B cell (primary cell): ENCODE data around the gene PITPNB. TPM values are rescaled to one million over a fixed set of nuclear protein-coding genes. Genes with fewer than 3 reads are reported as not detected.

ENCODE experiments used
- ATAC-seq: fragments of 200-7000 bp; cut with Tn5 transposase; one replicate; pipeline ENCODE4 v1.10.0; 2021; ENCODE audit warnings: low read depth, mild to moderate bottlenecking, moderate number of reproducible peaks, moderate library complexity
- CTCF ChIA-PET: fragments of 350-600 bp; sonication (Branson Sonifier 250); formaldehyde crosslinking; loops from one replicate; lab custom pipeline; 2021; ENCODE audit warnings: antibody characterized with exemption, inconsistent platforms; lab: Charles Lee
- POLR2A ChIA-PET: fragments of 350-600 bp; sonication (Branson Sonifier 250); formaldehyde crosslinking; loops from one replicate; lab custom pipeline; 2021; ENCODE audit warnings: antibody characterized with exemption; lab: Charles Lee
- DNase-seq: peaks from one replicate; pipeline ENCODE4 v3.0.0; 2013
- H2AFZ ChIP-seq: 2 replicates; pipeline ENCODE4 v1.6.1; 2012; ENCODE audit warnings: mild to moderate bottlenecking, low read depth, low read length; ENCODE audit not compliant: insufficient read depth, poor library complexity, severe bottlenecking
- H3K27ac ChIP-seq, 2 donors: 1 replicate in 1 of 2; 2 replicates in 1 of 2; pipeline ENCODE4 v1.5.1; 2012 to 2013; ENCODE audit warnings: low read length in 2 of 2, mild to moderate bottlenecking in 2 of 2, moderate library complexity in 1 of 2
- H3K27me3 ChIP-seq, 4 experiments: fragments of 200-600 bp in 1 of 4; sonication (generic) in 1 of 4; replicated peaks in 1 of 4; 1 replicate in 2 of 4; 2 replicates in 2 of 4; pipeline versions ENCODE4 v1.6.1 to v1.7.0; 2013 to 2016; ENCODE audit warnings: low read length in 3 of 4, mild to moderate bottlenecking in 2 of 4, mixed read lengths in 1 of 4, moderate library complexity in 1 of 4; ENCODE audit not compliant: insufficient read depth in 4 of 4, control insufficient read depth in 3 of 4; ENCODE audit errors: control extremely low read depth in 1 of 4
- H3K36me3 ChIP-seq, 2 experiments: replicated peaks in 1 of 2; 1 replicate in 1 of 2; 2 replicates in 1 of 2; pipeline versions ENCODE4 v1.6.1 to v1.7.1; 2013; ENCODE audit warnings: low read length in 1 of 2; ENCODE audit not compliant: insufficient read depth in 2 of 2, control insufficient read depth in 1 of 2; ENCODE audit errors: control extremely low read depth in 1 of 2, extremely low read depth in 1 of 2
- H3K4me1 ChIP-seq, 2 donors: fragments of 200-600 bp in 1 of 2; sonication (generic) in 1 of 2; 1 replicate in 1 of 2; 2 replicates in 1 of 2; pipeline versions ENCODE4 v1.5.1 to v1.6.1; 2013 to 2017; ENCODE audit warnings: low read length in 2 of 2; ENCODE audit not compliant: control insufficient read depth in 2 of 2, insufficient read depth in 2 of 2
- H3K4me2 ChIP-seq: replicated peaks from 2 replicates; pipeline ENCODE3; 2012; ENCODE audit warnings: mild to moderate bottlenecking, low read depth, low read length; ENCODE audit not compliant: poor library complexity, severe bottlenecking
- H3K4me3 ChIP-seq, 5 experiments: fragments of 200-600 bp in 1 of 5; sonication (generic) in 1 of 5; 1 replicate in 3 of 5; 2 replicates in 2 of 5; pipeline versions ENCODE4 v1.5.1 to v1.7.0; 2011 to 2016; ENCODE audit warnings: low read length in 4 of 5, mild to moderate bottlenecking in 4 of 5, low read depth in 2 of 5, control low read depth in 1 of 5, moderate library complexity in 1 of 5; ENCODE audit not compliant: insufficient read depth in 1 of 5; ENCODE audit errors: control extremely low read depth in 1 of 5, extremely low read depth in 1 of 5
- H3K79me2 ChIP-seq: fragments of 200-600 bp; sonication (generic); one replicate; pipeline ENCODE4 v1.6.0; 2016; ENCODE audit warnings: low read length; ENCODE audit not compliant: control insufficient read depth, insufficient read depth
- H3K9ac ChIP-seq: fragments of 200-600 bp; sonication (generic); 2 replicates; pipeline ENCODE4 v1.6.1; 2017; ENCODE audit warnings: mild to moderate bottlenecking, low read length, moderate library complexity
- H3K9me3 ChIP-seq, 3 donors: one replicate each; pipeline versions ENCODE4 v1.6.1 to v1.7.1; 2013; ENCODE audit warnings: low read length in 2 of 3; ENCODE audit not compliant: control insufficient read depth in 2 of 3, insufficient read depth in 1 of 3; ENCODE audit errors: control extremely low read depth in 1 of 3
- H4K20me1 ChIP-seq: 2 replicates; pipeline ENCODE4 v1.6.0; 2012; ENCODE audit warnings: mild to moderate bottlenecking, low read length; ENCODE audit not compliant: insufficient read depth, control insufficient read depth, poor library complexity, severe bottlenecking
- H3K27ac Mint-ChIP-seq: one replicate; pipeline ENCODE4 v1.8.0; 2021; ENCODE audit warnings: mixed read lengths
- H3K27me3 Mint-ChIP-seq: one replicate; pipeline ENCODE4 v1.8.0; 2021; ENCODE audit warnings: mixed read lengths
- H3K4me1 Mint-ChIP-seq: one replicate; pipeline ENCODE4 v1.8.0; 2021; ENCODE audit warnings: mixed read lengths
- H3K4me3 Mint-ChIP-seq: one replicate; pipeline ENCODE4 v1.8.0; 2021; ENCODE audit warnings: mixed read lengths
- H3K9me3 Mint-ChIP-seq: one replicate; pipeline ENCODE4 v1.8.0; 2022; ENCODE audit warnings: mixed read lengths; ENCODE audit not compliant: insufficient read depth
- EZH2 ChIP-seq: IDR thresholded peaks from 2 replicates; pipeline ENCODE4 v1.6.1; 2012; ENCODE audit warnings: borderline replicate concordance, low read depth, mild to moderate bottlenecking, moderate library complexity, low read length; ENCODE audit not compliant: insufficient read depth, poor library complexity, severe bottlenecking
- WGBS: methylation state at CpG from one replicate; pipeline ENCODE4 v1.1.5; 2013; ENCODE audit warnings: missing lambda C conversion rate; ENCODE audit not compliant: insufficient coverage; 5-methylcytosine and 5-hydroxymethylcytosine counted together
- intact Hi-C: fragments of 100-400 bp; cut with micrococcal nuclease; formaldehyde crosslinking; loops from one replicate; pipeline ENCODE4 v1.10.0; 2022
- polyA plus RNA-seq: library from polyadenylated mRNA; depleted of rRNA; stranded (reverse); fragments of >200 nt; gene quantifications from 2 replicates; pipeline ENCODE4 v1.2.3, GENCODE V29; 2012
- total RNA-seq, 2 donors: library from RNA; stranded (reverse); fragments of 120-200 nt in 1 of 2; gene quantifications; 1 replicate in 1 of 2; 2 replicates in 1 of 2; pipeline versions ENCODE4 v1.2.3 to v1.2.4, GENCODE V29; 2013 to 2022
- TF ChIP-seq, protein P1 (sequence below): fragments of 200-600 bp; IDR thresholded peaks from one replicate; pipeline ENCODE4 v1.8.0; 2022; ENCODE audit warnings: antibody characterized with exemption, mild to moderate bottlenecking

PITPNB gene
- total and polyA plus RNA-seq, 2 donors (not counting 1 experiment from before 2014, with no cell fraction given), result 17.5 to 82.3 TPM

DNA sequence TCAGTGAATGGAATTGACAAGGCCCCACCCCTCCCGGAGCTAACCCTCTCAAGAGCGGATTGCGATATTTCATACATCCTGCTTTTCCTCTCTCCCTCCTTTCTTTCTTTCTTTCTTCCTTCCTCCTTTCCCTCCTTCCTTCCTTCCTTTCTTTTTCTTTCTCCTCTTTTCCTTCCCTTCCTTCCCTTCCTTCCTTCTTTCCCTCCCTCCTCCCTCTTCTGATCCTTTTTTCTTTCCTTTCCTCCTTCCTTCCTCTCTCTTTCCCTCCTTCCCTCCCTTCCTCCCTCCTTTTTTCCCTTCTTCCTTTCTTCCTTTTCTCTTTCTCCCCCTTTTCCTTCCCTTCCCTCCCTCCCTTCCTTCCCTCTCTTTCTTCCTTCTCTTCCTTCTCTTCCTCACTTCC lies 102.5 kb downstream of the PITPNB start:
- no peaks in the 10 kb centered on the region for H3K27me3 ChIP-seq
- no peak overlapping the region for H3K27ac Mint-ChIP-seq
- no peak overlapping the region for H2AFZ ChIP-seq
- ChIA-PET CTCF (no interaction called here), POLR2A (no interaction called here)
- H4K20me1 ChIP-seq, result no peaks in the 10 kb centered on the region
- ATAC-seq, result no peak
- H3K4me1 ChIP-seq, result no peaks in the 10 kb centered on the region
- peaks cover 0 to 8% (median 0%) of the 10 kb centered on the region in 3 donors for H3K9me3 ChIP-seq
- no peaks in the 10 kb centered on the region for H3K79me2 ChIP-seq
- no peak overlapping the region for H3K4me3 ChIP-seq
- no peaks in the 10 kb centered on the region for H3K36me3 ChIP-seq
- H3K9me3 Mint-ChIP-seq, result no peaks in the 10 kb centered on the region
- intact Hi-C loops, result no loop called here
- no peak for TF ChIP-seq EZH2
- TF ChIP-seq, protein P1, sequence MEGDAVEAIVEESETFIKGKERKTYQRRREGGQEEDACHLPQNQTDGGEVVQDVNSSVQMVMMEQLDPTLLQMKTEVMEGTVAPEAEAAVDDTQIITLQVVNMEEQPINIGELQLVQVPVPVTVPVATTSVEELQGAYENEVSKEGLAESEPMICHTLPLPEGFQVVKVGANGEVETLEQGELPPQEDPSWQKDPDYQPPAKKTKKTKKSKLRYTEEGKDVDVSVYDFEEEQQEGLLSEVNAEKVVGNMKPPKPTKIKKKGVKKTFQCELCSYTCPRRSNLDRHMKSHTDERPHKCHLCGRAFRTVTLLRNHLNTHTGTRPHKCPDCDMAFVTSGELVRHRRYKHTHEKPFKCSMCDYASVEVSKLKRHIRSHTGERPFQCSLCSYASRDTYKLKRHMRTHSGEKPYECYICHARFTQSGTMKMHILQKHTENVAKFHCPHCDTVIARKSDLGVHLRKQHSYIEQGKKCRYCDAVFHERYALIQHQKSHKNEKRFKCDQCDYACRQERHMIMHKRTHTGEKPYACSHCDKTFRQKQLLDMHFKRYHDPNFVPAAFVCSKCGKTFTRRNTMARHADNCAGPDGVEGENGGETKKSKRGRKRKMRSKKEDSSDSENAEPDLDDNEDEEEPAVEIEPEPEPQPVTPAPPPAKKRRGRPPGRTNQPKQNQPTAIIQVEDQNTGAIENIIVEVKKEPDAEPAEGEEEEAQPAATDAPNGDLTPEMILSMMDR, result no peak
- H3K4me1 Mint-ChIP-seq, result no peaks in the 10 kb centered on the region
- DNase-seq, result no peak
- no peak overlapping the region for H3K4me2 ChIP-seq
- H3K4me3 Mint-ChIP-seq, result no peak overlapping the region
- no peak overlapping the region for H3K9ac ChIP-seq
- H3K27ac ChIP-seq, result no peak overlapping the region
- peaks cover 8% of the 10 kb centered on the region for H3K27me3 Mint-ChIP-seq
- WGBS, result 91% methylated on average over 3 of the region's 3 CpGs

DNA sequence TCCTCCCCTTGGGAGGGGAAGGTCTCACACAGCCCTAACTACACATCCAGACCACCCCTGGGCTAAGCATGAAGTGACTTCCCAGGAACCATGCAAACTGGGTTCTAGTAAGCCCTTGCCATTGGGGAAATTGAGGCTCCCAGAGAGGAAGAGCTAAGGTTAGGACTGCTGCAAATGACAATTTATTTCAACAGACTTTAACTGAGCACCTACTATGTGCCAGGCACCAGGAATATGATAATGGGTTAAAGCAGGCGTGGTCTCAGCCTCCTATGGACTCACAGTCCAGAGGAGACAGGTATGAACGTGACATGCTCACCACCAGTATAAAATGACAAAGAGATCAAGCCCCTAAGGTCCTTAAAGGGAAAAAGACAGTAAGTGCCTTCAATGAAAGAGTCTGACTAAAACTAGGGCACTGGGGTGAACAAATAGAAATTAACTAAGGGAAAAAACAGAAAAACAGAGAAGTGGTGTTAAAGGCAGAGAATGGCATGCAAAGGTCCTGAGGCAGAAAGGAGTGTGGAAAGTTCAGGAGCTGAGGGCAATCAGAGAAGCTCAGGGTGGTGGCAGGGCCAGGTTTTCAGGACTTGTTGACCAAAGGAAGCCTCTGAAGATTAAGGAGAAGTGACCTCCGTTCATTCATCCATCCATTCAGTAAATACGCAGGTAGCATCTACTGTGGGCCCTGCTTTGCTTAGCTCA lies 103.1 kb downstream of the PITPNB start:
- no peak for ATAC-seq
- Histone ChIP-seq H3K4me2 (no peak overlapping the region), H2AFZ (no peak overlapping the region), H3K9me3 (peaks cover 0 to 8% (median 0%) of the 10 kb centered on the region in 3 donors), H3K27me3 (no peaks in the 10 kb centered on the region), H3K36me3 (no peaks in the 10 kb centered on the region), H3K79me2 (no peaks in the 10 kb centered on the region), H4K20me1 (no peaks in the 10 kb centered on the region), H3K4me1 (no peaks in the 10 kb centered on the region), H3K27ac (no peak overlapping the region), H3K9ac (no peak overlapping the region), H3K4me3 (no peak overlapping the region)
- DNase-seq, result no peak
- ChIA-PET POLR2A (no interaction called here), CTCF (no interaction called here)
- TF ChIP-seq EZH2, result no peak
- TF ChIP-seq, protein P1, result no peak
- Mint-ChIP-seq H3K27me3 (peaks cover 13% of the 10 kb centered on the region), H3K27ac (no peak overlapping the region), H3K4me1 (no peaks in the 10 kb centered on the region), H3K4me3 (no peak overlapping the region), H3K9me3 (no peaks in the 10 kb centered on the region)
- WGBS, result 100% methylated on average over 2 of the region's 4 CpGs
- intact Hi-C loops, result no loop called here
